Trophoblast cell (in vitro differentiated cells and primary cell): ENCODE data around the gene CCDC12.

Source experiments
- DNase-seq, 2 donors: peaks; one replicate each; pipeline ENCODE4 v3.0.0-alpha.2; 2016
- H2AFZ ChIP-seq: 2 replicates; pipeline ENCODE4 v1.6.1; 2013; ENCODE audit warnings: low read length, moderate library complexity, mild to moderate bottlenecking; ENCODE audit not compliant: insufficient read depth, poor library complexity
- H2AK5ac ChIP-seq: 2 replicates; pipeline ENCODE4 v1.6.1; 2013; ENCODE audit warnings: mild to moderate bottlenecking, low read length
- H2BK120ac ChIP-seq: 2 replicates; pipeline ENCODE4 v1.6.1; 2013; ENCODE audit warnings: low read length, mild to moderate bottlenecking, moderate library complexity; ENCODE audit not compliant: insufficient read depth, poor library complexity
- H2BK12ac ChIP-seq: 2 replicates; pipeline ENCODE4 v1.6.1; 2013; ENCODE audit warnings: mild to moderate bottlenecking, low read length, moderate library complexity
- H2BK5ac ChIP-seq: 2 replicates; pipeline ENCODE4 v1.6.1; 2013; ENCODE audit warnings: low read length, low read depth, moderate library complexity, mild to moderate bottlenecking; ENCODE audit not compliant: poor library complexity
- H3K14ac ChIP-seq: 2 replicates; pipeline ENCODE4 v1.6.1; 2013; ENCODE audit warnings: mild to moderate bottlenecking, low read length
- H3K18ac ChIP-seq: 2 replicates; pipeline ENCODE4 v1.6.1; 2013; ENCODE audit warnings: mild to moderate bottlenecking, low read length
- H3K23ac ChIP-seq: 2 replicates; pipeline ENCODE4 v1.6.1; 2013; ENCODE audit warnings: low read length
- H3K27ac ChIP-seq: 2 replicates; pipeline ENCODE4 v1.5.1; 2013; ENCODE audit warnings: low read depth, mild to moderate bottlenecking, inconsistent platforms, low read length, moderate library complexity
- H3K27me3 ChIP-seq: 2 replicates; pipeline ENCODE4 v1.6.1; 2013; ENCODE audit warnings: inconsistent platforms, mild to moderate bottlenecking, low read length, moderate library complexity; ENCODE audit not compliant: insufficient read depth
- H3K36me3 ChIP-seq, 2 experiments: 1 replicate in 1 of 2; 2 replicates in 1 of 2; pipeline ENCODE4 v1.6.1; 2013; ENCODE audit warnings: low read length in 2 of 2, mild to moderate bottlenecking in 2 of 2, moderate library complexity in 1 of 2; ENCODE audit not compliant: insufficient read depth in 2 of 2, control insufficient read depth in 1 of 2
- H3K4ac ChIP-seq: 2 replicates; pipeline ENCODE4 v1.6.1; 2013; ENCODE audit warnings: low read depth, mild to moderate bottlenecking, low read length, moderate library complexity
- H3K4me1 ChIP-seq, 2 experiments: 1 replicate in 1 of 2; 2 replicates in 1 of 2; pipeline ENCODE4 v1.6.1; 2013; ENCODE audit warnings: low read length in 2 of 2, mild to moderate bottlenecking in 2 of 2, moderate library complexity in 1 of 2; ENCODE audit not compliant: insufficient read depth in 2 of 2, control insufficient read depth in 1 of 2
- H3K4me2 ChIP-seq: 2 replicates; pipeline ENCODE4 v1.6.1; 2013; ENCODE audit warnings: inconsistent platforms, mild to moderate bottlenecking, low read length, moderate library complexity
- H3K4me3 ChIP-seq: 2 replicates; pipeline ENCODE4 v1.5.1; 2013; ENCODE audit warnings: mild to moderate bottlenecking, low read depth, low read length, inconsistent platforms
- H3K79me1 ChIP-seq: one replicate; pipeline ENCODE4 v1.6.1; 2013; ENCODE audit warnings: low read length
- H3K79me2 ChIP-seq: 2 replicates; pipeline ENCODE4 v1.6.1; 2013; ENCODE audit warnings: low read length, mild to moderate bottlenecking; ENCODE audit not compliant: control insufficient read depth, insufficient read depth, poor library complexity
- H3K9ac ChIP-seq: 2 replicates; pipeline ENCODE4 v1.6.1; 2013; ENCODE audit warnings: mild to moderate bottlenecking, low read length
- H3K9me3 ChIP-seq: 2 replicates; pipeline ENCODE4 v1.6.1; 2013; ENCODE audit warnings: low read depth, mild to moderate bottlenecking, control low read depth, inconsistent platforms, low read length; ENCODE audit not compliant: insufficient read depth
- H4K12ac ChIP-seq: 2 replicates; pipeline ENCODE4 v1.6.1; 2013; ENCODE audit warnings: low read depth, mild to moderate bottlenecking, low read length, moderate library complexity
- H4K8ac ChIP-seq: 2 replicates; pipeline ENCODE4 v1.6.1; 2013; ENCODE audit warnings: low read depth, mild to moderate bottlenecking, low read length, moderate library complexity
- H4K91ac ChIP-seq: one replicate; pipeline ENCODE4 v1.6.1; 2013; ENCODE audit warnings: low read depth, mild to moderate bottlenecking, low read length, moderate library complexity
- WGBS: extraction: QIAGEN DNeasy Blood & Tissue Kit; methylation state at CpG from one replicate; pipeline ENCODE4 v1.1.7; 2013; ENCODE audit warnings: missing lambda C conversion rate; ENCODE audit not compliant: insufficient read length, insufficient coverage; ENCODE audit errors: extremely low coverage; 5-methylcytosine and 5-hydroxymethylcytosine counted together

CCDC12 gene

DNA sequence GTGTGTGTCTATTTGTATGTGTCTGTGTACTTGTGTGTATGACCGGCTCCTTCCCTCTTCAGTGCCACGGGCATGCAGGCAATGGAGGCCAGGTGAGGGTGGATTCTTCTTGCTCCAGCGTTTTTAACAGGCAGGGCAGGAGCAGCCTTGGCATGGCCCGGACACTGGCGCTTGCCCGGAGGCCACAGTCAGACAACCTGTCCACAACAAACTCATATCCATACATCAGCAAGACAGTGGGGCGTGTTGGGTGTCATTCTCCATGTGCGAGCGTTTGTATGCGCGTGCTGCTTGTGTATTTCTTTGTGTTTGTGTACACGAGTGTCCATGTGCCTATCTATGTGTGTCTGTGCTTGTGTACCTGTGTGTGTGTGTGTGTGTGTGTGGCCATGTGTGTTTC, 69.3 kb downstream of the CCDC12 start:
- Histone ChIP-seq H4K91ac (no peak overlapping the region), H3K4me3 (no peak overlapping the region), H3K4ac (no peak overlapping the region), H2AFZ (no peak overlapping the region), H2BK5ac (no peak overlapping the region), H2AK5ac (no peak overlapping the region), H3K4me2 (no peak overlapping the region), H3K27ac (no peak overlapping the region), H3K9me3 (peaks cover 2% of the 10 kb centered on the region), H3K14ac (no peak overlapping the region), H4K12ac (no peak overlapping the region), H3K27me3 (no peaks in the 10 kb centered on the region), H3K79me1 (no peaks in the 10 kb centered on the region), H3K36me3 (no peaks in the 10 kb centered on the region), H3K23ac (no peak overlapping the region), H3K18ac (no peak overlapping the region), H2BK12ac (no peak overlapping the region), H3K9ac (no peak overlapping the region), H3K4me1 (peaks cover 3% of the 10 kb centered on the region in 2 experiments), H4K8ac (no peak overlapping the region), H3K79me2 (no peaks in the 10 kb centered on the region), H2BK120ac (no peak overlapping the region)
- no peak for DNase-seq
- no CpG with 5 or more reads among the region's 12 CpGs for WGBS

DNA sequence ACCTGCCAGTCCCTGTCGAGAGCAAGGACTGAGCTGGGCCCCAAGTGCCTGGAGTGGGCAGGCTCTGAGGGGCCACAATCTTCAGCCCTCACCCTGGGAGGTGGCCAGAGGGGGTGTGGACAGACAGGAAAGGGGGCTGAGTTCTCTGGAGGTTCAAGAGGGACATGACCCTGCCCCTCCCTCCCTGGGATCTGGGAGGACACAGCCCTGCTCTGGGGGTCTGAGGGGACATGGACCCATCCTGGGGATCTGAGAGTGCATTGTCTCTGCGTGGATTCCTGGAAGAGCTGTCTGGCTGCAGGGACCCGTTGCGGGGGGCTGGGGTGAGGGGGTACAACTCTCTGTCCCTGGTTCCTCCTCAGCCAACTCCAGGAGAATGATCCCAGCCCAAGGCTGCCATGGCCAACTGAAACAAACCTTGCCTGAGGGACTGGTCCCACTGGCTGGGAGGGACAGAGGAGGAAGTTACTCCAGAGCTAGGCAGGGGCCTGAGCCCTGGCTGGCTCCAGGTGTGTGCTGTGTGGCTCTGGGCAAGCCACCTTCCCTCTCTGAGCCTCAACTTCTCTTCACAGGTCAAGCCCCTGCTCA, 70.0 kb downstream of the CCDC12 start:
- Histone ChIP-seq H2BK12ac (no peak overlapping the region), H3K79me2 (no peaks in the 10 kb centered on the region), H2AK5ac (no peak overlapping the region), H3K27me3 (no peaks in the 10 kb centered on the region), H3K4me1 (peaks cover 3% of the 10 kb centered on the region in 2 experiments), H3K18ac (no peak overlapping the region), H3K36me3 (no peaks in the 10 kb centered on the region), H3K9ac (no peak overlapping the region), H4K12ac (no peak overlapping the region), H3K4ac (no peak overlapping the region), H4K8ac (no peak overlapping the region), H3K4me2 (no peak overlapping the region), H3K79me1 (no peaks in the 10 kb centered on the region), H3K9me3 (peaks cover 2% of the 10 kb centered on the region), H2BK120ac (no peak overlapping the region), H3K23ac (no peak overlapping the region), H2AFZ (no peak overlapping the region), H3K27ac (no peak overlapping the region), H3K14ac (no peak overlapping the region), H3K4me3 (no peak overlapping the region), H4K91ac (no peak overlapping the region), H2BK5ac (no peak overlapping the region)
- WGBS = no CpG with 5 or more reads among the region's 4 CpGs
- peak in 1 of 2 donors; percentile 29 for DNase-seq

DNA sequence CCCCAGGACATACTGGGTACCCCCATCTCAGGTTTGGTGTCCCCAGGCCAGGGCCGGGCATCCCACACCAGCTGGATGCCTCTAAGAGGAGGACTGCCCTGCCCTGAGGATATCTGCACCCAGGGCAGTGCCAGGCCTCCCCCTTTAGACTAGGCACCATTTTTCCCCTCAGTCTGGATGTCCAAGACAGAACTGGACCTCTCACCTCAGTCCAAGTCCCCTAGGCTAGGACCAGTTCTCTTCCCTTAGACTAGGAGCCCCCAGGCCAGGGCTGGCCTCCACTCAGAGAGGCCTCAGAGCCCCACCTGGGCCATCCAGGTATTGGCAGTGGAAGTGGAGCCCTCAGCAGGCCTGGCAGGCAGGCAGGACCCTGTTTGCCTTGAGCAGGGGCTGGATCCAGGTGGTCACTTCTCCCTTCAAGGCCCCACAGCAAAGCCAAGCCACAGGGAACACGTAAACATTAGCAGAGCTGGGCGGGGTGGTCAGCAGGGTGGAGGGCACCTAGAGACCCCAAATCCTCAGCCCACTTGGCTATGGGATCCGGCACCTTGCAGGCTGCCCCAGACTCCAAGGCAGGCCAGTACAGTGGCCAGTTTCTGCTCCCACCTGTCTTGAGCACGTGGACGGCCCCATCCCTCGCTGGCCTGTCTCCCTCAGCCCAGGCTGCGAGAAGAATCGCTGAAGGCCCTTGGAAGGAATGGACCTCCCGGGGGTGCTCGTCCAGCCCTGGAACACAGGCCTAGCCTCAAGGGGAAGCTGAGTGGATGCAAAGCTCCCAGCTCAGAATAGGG, 70.7 kb downstream of the CCDC12 start:
- Histone ChIP-seq H3K23ac (no peak overlapping the region), H3K27ac (no peak overlapping the region), H4K91ac (no peak overlapping the region), H3K36me3 (no peaks in the 10 kb centered on the region), H3K4ac (no peak overlapping the region), H2BK12ac (no peak overlapping the region), H3K4me1 (peaks cover 3% of the 10 kb centered on the region in 2 experiments), H4K8ac (no peak overlapping the region), H2BK120ac (no peak overlapping the region), H2AFZ (no peak overlapping the region), H4K12ac (no peak overlapping the region), H3K79me2 (no peaks in the 10 kb centered on the region), H3K18ac (no peak overlapping the region), H3K4me3 (no peak overlapping the region), H3K4me2 (no peak overlapping the region), H2BK5ac (no peak overlapping the region), H3K9me3 (peaks cover 2% of the 10 kb centered on the region), H3K14ac (no peak overlapping the region), H3K27me3 (no peaks in the 10 kb centered on the region), H2AK5ac (no peak overlapping the region), H3K9ac (no peak overlapping the region), H3K79me1 (no peaks in the 10 kb centered on the region)
- DNase-seq = no peak
- no CpG with 5 or more reads among the region's 11 CpGs for WGBS

DNA sequence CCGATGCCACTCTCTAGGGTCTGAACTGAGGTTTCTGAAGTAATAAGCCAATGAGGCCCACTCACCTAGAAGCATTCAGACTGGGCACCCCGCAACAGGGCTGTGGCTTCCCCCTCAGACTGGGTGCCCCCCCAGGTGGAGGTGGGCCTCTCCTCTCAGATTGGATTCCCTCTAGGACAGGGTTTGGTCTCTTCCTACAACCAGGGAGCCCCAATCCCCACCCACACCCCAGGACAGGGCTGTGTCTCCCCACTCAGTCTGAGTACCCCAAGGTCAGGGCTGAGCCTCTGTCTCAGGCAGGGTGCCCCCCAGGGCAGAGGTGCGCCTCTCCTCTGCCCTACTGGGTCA, 71.4 kb downstream of the CCDC12 start:
- no peaks in the 10 kb centered on the region for H3K79me1 ChIP-seq
- no peak overlapping the region for H4K8ac ChIP-seq
- H3K23ac ChIP-seq = no peak overlapping the region
- H3K14ac ChIP-seq = no peak overlapping the region
- H2AK5ac ChIP-seq = no peak overlapping the region
- no peak for DNase-seq
- no peak overlapping the region for H3K27ac ChIP-seq
- no peaks in the 10 kb centered on the region for H3K27me3 ChIP-seq
- H3K4ac ChIP-seq = no peak overlapping the region
- no CpG with 5 or more reads among the region's 3 CpGs for WGBS
- H4K12ac ChIP-seq = no peak overlapping the region
- H4K91ac ChIP-seq = no peak overlapping the region
- no peak overlapping the region for H3K4me2 ChIP-seq
- H2BK12ac ChIP-seq = no peak overlapping the region
- H3K9me3 ChIP-seq = peaks cover 2% of the 10 kb centered on the region
- H2BK120ac ChIP-seq = no peak overlapping the region
- H2BK5ac ChIP-seq = no peak overlapping the region
- no peaks in the 10 kb centered on the region for H3K79me2 ChIP-seq
- H3K4me1 ChIP-seq = peaks cover 3% of the 10 kb centered on the region in 2 experiments
- no peak overlapping the region for H2AFZ ChIP-seq
- no peak overlapping the region for H3K9ac ChIP-seq
- no peak overlapping the region for H3K18ac ChIP-seq
- H3K4me3 ChIP-seq = no peak overlapping the region
- no peaks in the 10 kb centered on the region for H3K36me3 ChIP-seq
